ENCODE measurements around the gene ROR2. TPM values are rescaled to one million over a fixed set of nuclear protein-coding genes. Genes with fewer than 3 reads are reported as not detected.
A peak's percentile ranks its signal among the peaks of the same experiment; 100 is the strongest.

ROR2 gene
- total RNA-seq, 1 donor from 2014 or later = 3.0 TPM

- peak; percentile 53 for ATAC-seq
- no peak for DNase-seq (ENCODE audit: low spot score)
- intact Hi-C loops (cut with DNase I) = no loop called here
Measured at GRCh38 chr9:91857291-91858212, 92.5 kb downstream of the ROR2 start.

GRCh38 chr9:91856419-91856818 lies 93.6 kb downstream of the ROR2 start:
- DNase-seq (ENCODE audit: low spot score) = no peak
- ATAC-seq = no peak
- intact Hi-C loops (cut with DNase I) = no loop called here

GRCh38 chr9:91855196-91855595 lies 94.8 kb downstream of the ROR2 start:
- DNase-seq (ENCODE audit: low spot score) (no peak), ATAC-seq (no peak)
- intact Hi-C loops (cut with DNase I) = no loop called here

- DNase-seq (ENCODE audit: low spot score) = no peak
- no peak for ATAC-seq
- intact Hi-C loops (cut with DNase I) = no loop called here
Measured at GRCh38 chr9:91852801-91853347, 97.2 kb downstream of the ROR2 start.

DNA sequence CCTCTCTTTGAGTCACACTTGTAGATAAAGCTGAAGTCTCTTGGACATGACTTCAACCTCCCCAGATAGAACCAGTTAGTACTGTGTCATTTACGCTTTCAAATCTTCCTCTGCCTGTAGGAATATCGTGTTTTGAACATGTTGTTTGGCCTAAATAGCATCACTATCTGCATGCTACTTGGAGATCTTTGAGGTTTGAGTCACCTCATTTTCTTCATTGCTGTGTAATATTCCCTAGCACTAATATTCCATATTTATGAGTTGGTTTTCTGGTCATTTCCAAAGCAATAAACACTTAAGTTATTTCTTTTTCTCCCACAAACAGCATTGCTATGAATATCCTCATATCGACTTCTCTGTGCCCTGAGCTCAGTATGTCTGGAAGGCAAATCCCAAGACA lies 100.3 kb downstream of the ROR2 start:
- ATAC-seq = no peak
- intact Hi-C loops (cut with DNase I) = no loop called here
- no peak for DNase-seq (ENCODE audit: low spot score)

- intact Hi-C loops (cut with DNase I) = no loop called here
- DNase-seq (ENCODE audit: low spot score) = no peak
- no peak for ATAC-seq
Measured at GRCh38 chr9:91848146-91848545, 101.9 kb downstream of the ROR2 start.

GRCh38 chr9:91847581-91848091 lies 102.4 kb downstream of the ROR2 start:
- ATAC-seq (peak; percentile 31), DNase-seq (ENCODE audit: low spot score) (peak; percentile 60)
- intact Hi-C loops (cut with DNase I) = no loop called here

- intact Hi-C loops (cut with DNase I) = no loop called here
- ATAC-seq (no peak), DNase-seq (ENCODE audit: low spot score) (peak; percentile 4)
Measured at GRCh38 chr9:91845879-91846278, 104.1 kb downstream of the ROR2 start.

GRCh38 chr9:91844701-91845291 lies 105.2 kb downstream of the ROR2 start:
- intact Hi-C loops (cut with DNase I) = no loop called here
- peak; percentile 12 for DNase-seq (ENCODE audit: low spot score)

DNA sequence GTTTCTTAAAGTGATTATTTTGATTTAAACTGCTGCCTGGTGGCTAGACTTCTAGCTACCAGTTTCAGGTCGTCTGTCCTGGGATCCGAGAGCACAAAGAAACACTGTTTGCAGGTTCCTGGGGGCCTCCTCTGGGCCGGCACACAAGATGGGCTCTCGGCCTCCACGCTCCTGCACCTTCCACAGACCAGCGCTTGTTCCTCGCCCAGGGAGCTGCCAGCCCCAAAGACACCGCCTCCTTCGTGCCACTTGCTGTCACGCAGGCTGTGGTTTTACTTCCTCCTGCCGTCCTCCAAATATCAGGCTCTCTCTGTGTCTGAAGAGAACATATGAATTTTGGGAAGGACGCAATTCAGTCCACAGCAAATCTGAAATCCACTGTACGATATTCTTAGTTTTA lies 105.8 kb downstream of the ROR2 start:
- intact Hi-C loops (cut with DNase I) = no loop called here
- peak; percentile 68 for ATAC-seq
- DNase-seq (ENCODE audit: low spot score) = peak; percentile 63

More at GRCh38 chr9:91844701-91845291, 105.2 kb downstream of the ROR2 start:
- ATAC-seq = no peak

GRCh38 chr9:91843623-91844148 lies 106.3 kb downstream of the ROR2 start:
- intact Hi-C loops (cut with DNase I) = no loop called here
- peak; percentile 62 for ATAC-seq
- DNase-seq (ENCODE audit: low spot score) = peak; percentile 55

DNA sequence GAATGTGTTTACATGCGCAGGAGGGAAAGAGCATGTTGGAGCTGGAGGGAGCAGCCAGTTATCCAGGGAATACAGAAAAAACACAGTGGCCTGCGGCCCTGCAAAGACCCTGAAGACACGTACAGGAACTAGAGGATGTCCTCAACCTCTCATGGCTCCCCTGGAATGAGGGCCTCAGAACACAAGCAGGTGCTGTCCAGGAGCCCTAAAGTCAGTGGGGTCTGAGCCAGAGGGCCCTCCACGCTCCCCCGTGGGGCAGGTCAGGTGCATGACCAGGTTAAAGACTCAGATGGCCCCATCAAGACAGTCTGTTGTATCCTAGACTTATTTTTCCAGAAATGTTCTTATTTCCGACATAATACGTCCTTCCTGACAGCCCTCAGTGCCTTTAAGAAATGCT lies 106.9 kb downstream of the ROR2 start:
- ATAC-seq (no peak), DNase-seq (ENCODE audit: low spot score) (peak; percentile 15)
- intact Hi-C loops (cut with DNase I) = no loop called here

DNA sequence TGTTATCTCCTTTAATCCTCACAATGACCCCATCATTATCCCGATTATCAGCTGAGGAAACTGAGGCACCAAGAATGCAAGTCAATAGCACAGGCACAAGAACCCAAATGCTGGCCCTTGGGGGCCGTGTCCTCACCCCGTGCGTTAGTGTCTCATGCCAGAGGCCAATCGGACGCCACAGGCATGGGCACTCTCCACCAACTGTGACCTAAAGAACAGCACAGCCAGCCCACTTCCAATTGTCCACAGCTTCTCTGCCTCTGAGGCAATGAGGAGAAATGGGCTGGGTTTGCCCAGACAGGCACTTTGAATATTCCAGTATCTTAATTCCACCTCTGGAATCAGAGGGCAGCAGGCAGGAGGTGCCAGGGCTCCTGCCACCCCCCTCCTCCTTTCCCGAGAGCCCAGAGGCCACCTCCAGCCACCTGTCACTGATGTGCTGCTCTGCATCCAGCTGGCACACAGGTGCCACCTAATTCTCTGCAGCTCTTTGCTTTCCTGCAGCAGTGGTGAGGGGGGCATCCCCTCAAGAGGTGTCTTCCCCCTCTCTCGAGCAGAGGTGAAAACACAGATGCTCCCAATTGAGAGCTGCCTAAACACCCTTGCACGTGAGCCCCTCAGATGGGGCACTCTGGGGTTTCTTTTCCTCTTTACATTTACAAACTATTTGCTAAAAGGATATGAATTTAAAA lies 107.5 kb downstream of the ROR2 start:
- DNase-seq (ENCODE audit: low spot score) (peak; percentile 18), ATAC-seq (no peak)
- intact Hi-C loops (cut with DNase I) = no loop called here

GRCh38 chr9:91841591-91841990 lies 108.4 kb downstream of the ROR2 start:
- intact Hi-C loops (cut with DNase I) = no loop called here
- ATAC-seq = no peak
- DNase-seq (ENCODE audit: low spot score) = peak; percentile 38

- DNase-seq (ENCODE audit: low spot score) = peak; percentile 19
- intact Hi-C loops (cut with DNase I) = no loop called here
- no peak for ATAC-seq
Measured at GRCh38 chr9:91840882-91841281, 109.1 kb downstream of the ROR2 start.

DNA sequence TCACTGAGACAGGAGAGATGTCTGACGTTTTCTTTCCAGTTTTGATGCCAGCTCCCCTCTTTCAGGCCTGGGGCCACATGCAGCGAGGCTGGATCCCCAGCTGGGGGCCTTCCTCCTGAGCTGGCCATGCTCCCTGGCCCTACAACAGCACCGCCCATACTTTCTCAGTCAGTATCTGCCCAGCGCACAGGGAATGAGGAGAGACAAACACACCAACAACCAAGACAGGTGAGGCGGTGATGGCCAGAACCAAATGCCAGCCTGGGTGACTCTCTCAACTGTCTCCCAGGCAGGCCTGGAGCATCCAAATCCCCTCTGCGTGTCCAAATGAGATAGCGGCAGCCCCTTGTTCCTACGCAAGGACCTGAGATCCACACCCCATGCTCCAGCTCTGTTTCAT lies 109.6 kb downstream of the ROR2 start:
- intact Hi-C loops (cut with DNase I) = no loop called here

GRCh38 chr9:91839926-91840465 lies 110.0 kb downstream of the ROR2 start:
- intact Hi-C loops (cut with DNase I) = no loop called here
- ATAC-seq (no peak), DNase-seq (ENCODE audit: low spot score) (peak; percentile 34)

More for the DNA sequence above, 109.6 kb downstream of the ROR2 start:
- peak; percentile 26 for DNase-seq (ENCODE audit: low spot score)
- ATAC-seq = no peak

GRCh38 chr9:91837981-91838731 lies 111.9 kb downstream of the ROR2 start:
- DNase-seq (ENCODE audit: low spot score) = peak; percentile 60
- intact Hi-C loops (cut with DNase I) = no loop called here
- ATAC-seq = peak; percentile 45
